GM12873 (cell line): ENCODE data around the gene TOB2.

Experiments used
- TF ChIP-seq, protein P1 (sequence below): IDR thresholded peaks from 2 replicates; pipeline ENCODE4 v1.5.1; 2012; ENCODE audit warnings: low read depth, mild to moderate bottlenecking, moderate library complexity, low read length, control low read depth; ENCODE audit not compliant: insufficient read depth; ENCODE audit errors: missing control alignments

Gene TOB2

DNA sequence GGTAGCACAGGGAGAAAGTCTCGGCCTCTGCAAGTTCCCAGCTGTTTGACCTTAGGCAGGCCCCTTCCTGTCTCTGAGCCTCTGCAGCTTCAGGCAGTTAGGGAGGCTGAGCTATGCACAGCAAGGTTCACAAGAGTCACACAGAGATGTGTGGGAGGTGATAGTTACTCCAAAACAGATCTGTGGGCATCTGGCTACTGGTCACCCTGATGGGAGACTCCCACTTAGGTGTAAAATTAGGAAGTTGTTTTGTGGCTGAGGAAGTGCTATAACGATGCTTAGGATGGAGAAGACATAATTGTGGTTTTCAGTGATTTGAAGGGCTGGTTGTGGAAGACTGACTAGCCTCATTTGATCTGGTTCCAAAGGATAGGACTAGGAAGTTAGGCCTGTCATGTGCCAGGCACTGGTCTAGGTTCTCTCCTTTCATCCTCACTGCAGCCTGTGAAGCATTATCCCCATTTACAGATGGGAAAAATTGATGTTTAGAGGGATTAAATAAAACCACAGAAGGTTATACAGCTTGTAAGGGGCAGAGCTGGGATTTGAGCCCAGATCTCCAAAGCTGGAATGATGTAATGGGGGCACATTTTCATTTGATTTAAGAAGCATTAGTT, 35.8 kb upstream of the TOB2 start:
- TF ChIP-seq, protein P1, sequence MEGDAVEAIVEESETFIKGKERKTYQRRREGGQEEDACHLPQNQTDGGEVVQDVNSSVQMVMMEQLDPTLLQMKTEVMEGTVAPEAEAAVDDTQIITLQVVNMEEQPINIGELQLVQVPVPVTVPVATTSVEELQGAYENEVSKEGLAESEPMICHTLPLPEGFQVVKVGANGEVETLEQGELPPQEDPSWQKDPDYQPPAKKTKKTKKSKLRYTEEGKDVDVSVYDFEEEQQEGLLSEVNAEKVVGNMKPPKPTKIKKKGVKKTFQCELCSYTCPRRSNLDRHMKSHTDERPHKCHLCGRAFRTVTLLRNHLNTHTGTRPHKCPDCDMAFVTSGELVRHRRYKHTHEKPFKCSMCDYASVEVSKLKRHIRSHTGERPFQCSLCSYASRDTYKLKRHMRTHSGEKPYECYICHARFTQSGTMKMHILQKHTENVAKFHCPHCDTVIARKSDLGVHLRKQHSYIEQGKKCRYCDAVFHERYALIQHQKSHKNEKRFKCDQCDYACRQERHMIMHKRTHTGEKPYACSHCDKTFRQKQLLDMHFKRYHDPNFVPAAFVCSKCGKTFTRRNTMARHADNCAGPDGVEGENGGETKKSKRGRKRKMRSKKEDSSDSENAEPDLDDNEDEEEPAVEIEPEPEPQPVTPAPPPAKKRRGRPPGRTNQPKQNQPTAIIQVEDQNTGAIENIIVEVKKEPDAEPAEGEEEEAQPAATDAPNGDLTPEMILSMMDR = no peak

DNA sequence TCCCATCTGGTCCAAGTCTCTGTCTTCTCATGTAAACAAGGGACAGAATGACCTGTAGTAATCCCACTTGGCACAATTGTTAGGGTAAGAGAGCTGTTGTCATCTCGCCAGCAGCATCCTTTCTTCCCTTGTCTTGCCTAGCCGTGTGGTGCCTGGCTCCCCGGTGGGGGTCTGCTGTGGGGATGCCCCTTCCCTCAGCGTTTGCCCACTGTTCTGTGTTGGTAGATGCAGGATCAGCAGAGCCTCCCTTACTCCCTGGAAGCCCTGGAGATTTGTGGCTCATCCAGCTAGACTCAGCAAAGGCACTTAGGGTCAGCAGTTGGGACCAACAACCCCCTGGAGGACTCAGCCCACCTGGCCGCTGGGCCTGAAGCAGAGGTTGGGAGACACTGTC, 35.3 kb upstream of the TOB2 start:
- TF ChIP-seq, protein P1 = no peak

DNA sequence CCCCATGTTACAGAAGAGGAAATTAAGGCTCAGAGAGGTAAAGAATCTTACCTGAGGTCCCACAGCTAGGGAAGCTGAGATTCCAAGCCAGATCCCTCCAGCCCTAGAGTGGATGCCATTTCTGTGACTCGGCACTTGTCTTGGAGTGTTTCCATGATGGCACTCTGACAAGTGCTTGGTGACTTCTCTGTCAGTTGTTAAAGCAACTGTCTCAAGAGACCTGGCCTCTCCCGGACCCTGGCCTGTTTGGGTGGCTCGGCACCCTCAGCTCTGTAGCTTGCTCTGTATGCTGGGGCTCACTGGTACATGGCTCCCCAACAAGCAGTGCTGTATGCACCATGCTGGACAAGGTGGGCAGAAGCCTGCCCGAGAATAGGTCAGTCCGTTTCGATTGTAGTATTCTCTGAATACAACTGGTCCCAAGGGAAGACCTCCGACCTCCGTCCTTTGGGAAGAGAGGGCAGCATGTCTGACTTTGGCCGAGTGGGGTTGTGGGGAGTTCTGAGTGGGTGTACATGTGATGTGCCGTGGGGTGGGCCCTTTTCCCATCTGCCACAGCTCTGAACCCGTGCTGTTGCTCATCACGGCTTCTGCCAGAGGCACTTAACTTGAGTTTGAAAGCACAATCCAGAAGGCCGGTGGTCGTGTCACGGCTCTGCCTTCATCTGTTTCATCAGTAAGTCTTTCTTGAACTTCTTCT, 34.7 kb upstream of the TOB2 start:
- TF ChIP-seq, protein P1 = no peak

DNA sequence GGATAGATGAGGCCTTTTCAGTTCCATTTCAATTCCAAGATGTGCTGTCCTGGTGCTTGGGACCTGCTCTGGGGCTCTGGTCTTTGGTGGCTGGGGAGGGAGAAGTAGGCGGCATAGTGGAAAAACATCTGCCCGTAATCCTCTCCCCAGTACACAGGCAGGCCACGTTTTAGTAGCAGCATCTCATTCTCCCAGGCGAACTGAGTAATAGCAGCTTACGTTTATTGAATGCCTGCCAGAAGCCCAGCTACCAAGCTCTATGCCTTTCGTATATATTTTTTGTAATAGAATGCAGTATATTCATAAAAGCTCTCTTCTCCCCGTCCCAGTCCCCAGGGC, 33.8 kb upstream of the TOB2 start:
- TF ChIP-seq, protein P1 = no peak

DNA sequence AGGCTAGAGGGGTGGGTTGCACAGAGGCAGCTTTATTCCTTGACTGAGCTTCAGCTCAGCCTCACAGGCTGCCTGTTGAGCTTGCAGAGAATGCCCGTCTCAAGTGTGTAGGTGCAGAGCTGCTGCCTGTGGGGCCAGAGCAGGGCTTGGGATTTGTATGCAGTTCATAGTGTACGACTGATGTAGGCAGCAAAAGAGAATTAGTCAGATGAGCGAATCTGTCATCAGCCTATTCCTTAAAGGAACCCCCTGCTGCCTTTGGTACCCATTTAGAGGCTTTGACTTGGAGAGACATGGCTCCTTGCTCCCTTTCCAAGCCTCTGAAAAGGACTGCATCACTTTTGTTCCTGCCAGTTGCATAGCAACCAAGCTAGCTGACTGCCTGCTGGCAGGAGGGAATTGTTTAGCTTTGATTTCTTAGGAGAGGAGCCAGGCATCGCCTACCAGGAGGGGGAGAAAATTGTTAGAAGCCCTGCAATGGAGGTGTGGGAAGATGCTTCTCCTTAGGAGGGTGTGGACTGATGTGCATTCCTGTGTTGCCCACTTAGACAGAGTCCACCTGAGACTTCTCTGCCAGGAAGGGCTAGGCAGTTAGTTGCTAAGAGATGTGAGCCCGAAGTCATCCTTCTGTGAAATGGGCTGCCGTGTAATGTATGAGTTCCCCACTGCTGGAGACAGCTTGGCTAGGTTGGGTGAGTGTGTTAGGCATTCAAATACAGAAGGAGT, 33.2 kb upstream of the TOB2 start:
- TF ChIP-seq, protein P1 = no peak

DNA sequence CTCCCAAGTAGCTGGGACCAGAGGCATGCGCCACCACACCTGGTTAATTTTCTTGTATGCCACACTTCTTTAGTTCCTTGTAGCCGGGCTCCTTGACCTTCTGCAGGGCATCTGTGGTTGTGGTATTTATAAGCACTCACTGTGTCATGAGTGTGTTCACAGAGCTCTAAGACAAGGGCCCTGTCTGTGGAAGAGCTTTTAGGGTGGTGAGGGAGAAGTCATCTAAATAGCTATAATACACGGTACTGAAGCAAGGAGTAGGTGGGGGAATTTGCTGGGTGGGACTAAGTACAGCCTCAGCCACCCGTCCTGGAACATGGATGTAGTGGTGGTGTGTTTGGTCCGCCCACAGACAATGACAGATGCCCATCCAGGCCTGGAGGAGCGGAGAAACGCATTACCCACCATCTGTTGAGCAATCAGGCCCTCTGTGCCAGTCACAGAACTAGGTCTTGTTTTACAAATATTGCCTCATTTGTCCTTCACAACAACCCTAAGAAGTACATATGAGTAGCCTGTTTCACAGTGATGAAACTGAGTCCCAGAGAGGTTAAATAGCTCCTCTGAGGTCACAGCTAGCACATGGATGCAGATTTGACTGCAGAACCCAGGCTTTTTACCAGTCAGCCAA, 32.4 kb upstream of the TOB2 start:
- TF ChIP-seq, protein P1 = no peak

DNA sequence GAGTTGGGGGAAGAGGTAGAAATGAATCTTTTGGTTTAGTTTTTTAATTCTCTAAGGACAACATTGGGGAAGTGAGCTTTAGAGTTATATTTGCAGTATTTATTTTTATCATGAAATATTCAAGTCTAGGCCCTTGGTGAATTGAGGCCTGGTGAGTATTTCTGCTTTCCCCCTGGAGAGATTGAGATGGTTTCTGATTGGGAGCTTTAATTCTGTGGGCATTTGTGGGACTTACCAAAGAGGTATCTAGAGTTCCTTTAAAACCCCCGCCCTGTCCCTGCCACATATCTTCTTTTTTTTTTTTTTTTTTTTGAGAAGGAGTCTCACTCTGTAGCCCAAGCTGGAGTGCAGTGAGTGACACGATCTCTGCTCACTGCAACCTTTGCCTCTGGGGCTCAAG, 31.9 kb upstream of the TOB2 start:
- TF ChIP-seq, protein P1 = no peak
